Embryonic facial prominence (tissue), 1 donor: ENCODE results near the gene RHCG.

Experiments
- DNase-seq: peaks from one replicate; pipeline ENCODE4 v3.0.0-alpha.2; 2016; ENCODE audit errors: extremely low spot score

The RHCG gene

DNA sequence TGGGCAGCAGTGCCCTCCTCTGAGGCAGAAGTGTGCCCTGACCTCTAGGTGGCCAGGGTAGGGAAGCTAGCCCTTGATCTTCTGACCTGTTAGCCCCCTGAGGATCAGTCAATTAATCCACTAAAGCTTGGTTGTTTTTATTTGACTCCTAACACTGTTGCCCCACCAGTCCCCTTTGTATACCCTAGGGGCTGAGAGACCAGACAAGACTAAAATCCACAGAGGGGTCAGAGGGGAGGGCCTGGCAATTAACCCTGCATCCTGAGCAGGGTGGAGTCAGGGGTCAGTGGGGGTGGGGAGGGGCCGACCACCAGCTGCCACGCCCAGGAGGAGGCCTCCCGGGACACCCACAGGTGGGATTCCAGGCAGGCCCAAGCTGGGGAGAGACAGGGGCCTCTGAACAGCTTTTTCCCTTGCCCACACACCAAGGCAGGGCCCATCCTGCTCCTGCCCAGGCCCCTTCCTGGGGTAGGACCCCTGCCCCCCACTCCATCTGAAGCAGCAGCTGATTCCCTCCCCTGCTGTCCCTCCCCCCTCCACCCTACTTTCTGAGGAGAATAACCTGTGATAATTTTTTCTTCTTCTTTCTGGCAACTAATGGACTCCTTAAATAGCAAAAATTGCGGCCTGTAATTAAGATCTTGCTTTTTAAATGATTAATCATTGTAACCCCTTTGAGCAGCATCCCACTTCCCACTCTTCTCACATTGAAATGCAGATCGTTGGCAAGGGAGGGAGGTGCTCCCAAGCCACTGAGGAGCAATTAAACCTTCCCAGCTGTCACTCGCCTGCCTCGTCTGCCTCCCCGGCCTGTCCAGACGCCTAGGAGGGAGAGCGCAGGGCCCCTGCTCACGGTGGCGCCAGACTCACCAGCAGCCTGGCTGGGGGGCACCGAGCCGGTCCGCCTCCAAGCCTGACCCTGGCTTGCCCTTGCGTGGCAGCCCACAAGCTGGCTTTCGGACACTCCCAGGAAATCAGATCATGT is 51.9 kb downstream of the RHCG start:
- no peak for DNase-seq

DNA sequence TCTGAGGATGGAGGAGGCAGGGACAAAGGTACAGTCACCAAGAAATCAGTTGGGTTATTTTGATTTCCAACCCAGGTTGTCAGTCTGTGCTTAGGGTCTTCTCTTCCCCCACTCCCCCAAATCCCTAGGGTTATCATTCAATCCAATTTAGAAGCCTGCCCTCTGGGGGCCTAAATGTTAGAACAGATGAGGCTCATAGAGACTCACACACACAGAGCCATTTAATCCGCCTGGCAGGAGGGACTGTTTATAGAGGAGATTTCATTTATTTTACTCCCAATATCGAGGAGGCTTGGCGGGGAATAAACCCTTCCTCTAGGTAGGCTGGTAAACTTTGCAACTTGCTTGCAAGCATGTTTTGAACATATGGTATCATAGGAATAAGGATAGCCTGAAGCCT is 52.8 kb downstream of the RHCG start:
- DNase-seq = no peak

DNA sequence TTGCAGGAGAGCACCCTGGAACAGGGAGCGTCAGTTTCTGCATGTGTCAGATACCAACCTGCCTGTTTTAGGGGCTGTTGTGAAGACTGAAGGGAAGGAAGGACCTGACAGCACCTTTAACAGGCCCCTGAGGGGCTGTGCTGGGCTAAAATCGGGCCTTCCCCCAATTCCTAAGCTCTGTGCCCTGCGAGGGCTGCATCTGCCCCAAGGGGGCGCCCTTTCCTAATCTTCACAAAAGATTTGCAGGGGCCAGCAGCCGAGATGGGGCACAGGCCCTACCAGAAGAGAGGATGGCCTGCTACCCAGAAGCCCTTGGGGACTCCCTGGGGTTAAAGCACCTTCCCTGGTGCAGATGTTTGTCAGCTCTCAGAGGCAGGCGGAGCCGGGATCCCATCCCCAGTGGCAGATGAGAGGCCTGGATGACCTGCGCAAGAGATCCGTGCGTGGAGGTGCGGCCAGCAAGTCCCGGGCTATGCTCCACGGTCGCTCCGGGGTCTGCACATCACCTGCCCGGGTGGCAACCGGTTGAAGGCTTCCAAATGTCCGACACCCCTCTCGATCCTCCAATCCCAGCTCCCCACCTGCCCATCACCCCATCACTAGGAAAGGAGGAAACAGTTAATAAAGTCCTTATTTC is 53.6 kb downstream of the RHCG start:
- DNase-seq = no peak

DNA sequence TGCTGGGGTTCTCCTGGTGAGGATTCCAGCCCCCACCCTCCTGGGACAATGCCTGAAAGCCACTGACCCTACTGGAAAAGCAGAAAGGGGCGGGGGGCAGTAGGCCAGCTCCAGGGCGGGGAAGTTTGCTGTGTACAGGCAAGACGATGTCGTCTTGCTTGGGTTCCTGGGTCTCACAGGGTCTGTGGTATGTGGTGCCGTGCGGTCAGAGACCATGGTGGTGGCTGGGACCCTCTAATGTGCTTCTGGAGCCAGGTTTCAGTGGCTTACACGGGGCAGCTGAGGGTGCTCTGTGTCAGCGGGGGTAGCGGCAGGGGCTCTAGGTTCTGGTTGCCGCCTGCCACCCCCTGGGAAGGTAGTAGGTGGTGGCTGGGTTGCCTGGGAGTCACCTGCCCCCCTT is 54.2 kb downstream of the RHCG start:
- no peak for DNase-seq

GRCh38 chr15:89441295-89441812 is 55.0 kb downstream of the RHCG start:
- no peak for DNase-seq

DNA sequence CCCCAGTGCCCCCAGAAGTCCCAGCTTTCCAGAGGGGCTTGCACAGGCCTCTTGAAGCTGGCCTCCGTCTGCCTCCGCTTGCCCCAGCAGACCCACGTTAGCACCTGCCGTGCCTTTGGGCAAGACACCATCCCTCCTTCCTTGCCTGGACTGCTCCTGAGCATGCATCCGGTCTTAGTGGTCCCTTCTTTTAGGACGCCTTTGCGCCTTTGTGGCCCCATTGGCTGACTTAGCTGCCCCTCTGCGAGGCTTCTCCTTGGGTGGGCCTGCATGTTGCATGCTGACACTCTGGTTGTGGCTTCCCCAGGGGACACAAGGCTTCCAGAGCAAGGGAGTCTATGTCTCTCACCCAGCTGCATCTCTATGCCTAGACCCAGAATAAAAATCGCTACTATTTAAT is 56.6 kb downstream of the RHCG start:
- DNase-seq = no peak

GRCh38 chr15:89436560-89437311 is 59.6 kb downstream of the RHCG start:
- no peak for DNase-seq

DNA sequence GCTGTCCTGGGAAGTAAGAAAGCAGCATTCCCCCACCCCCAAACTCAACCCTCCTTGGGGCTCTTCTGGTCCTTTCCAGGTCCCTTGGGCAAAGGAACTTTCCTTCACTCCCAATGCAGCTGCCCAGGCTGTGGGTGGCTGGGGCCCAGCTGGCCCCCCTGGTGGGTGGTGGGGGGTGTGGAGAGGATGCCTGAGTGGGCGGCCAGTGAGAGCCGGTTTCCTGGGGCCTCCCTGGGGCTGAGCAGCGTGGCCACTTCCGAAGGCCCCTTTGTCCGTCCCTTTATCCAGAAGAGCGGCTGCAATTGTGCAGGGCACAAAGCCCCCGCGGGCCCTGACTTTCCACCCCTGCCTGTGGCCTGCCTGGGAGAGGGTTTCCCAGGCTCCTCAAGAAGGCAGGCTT is 61.0 kb downstream of the RHCG start:
- DNase-seq = no peak

DNA sequence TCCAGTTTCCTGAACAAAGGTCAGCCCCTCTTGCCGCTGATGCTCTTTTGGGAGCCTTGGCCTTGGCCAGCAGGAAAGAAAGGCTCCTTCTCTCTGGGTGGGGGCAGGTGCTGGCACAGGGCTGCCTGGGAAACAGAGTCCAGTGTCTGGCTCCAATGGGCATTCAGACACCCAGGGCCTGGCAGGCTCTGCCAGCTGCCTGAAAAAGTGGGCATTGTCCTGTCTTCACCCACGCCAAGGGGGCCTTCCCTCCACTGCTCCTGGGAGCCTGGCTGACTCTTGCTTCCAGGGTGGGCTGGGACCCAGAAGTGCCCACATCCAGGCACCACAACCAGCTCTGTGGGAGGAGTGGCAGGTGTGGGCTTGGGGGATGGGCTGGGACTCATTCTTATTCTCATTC is 62.7 kb downstream of the RHCG start:
- DNase-seq = no peak

GRCh38 chr15:89430530-89431341 is 65.6 kb downstream of the RHCG start:
- DNase-seq = peak; percentile 29

GRCh38 chr15:89429986-89430385 is 66.4 kb downstream of the RHCG start:
- DNase-seq = no peak

- no peak for DNase-seq
Observed at GRCh38 chr15:89429023-89429422, 67.4 kb downstream of the RHCG start.

DNA sequence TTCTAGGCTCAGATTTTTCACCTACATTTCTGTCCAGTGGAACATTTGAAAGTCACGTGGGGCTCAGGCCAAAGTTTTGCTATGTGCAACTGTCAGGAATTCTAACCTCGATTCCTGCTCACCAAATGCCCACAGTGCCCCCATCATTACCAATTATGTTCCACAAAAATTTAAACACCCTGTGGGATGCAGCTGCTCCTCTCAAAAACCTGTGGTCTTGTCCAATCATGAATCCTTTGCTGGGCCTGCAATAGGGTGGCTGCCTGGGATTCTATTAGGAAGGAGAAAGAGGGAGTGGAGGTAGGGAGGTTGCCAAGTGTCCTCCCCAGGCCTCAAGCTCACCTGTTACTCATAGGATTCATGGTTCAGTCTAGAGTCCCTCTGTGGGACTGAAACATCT is 68.1 kb downstream of the RHCG start:
- no peak for DNase-seq

GRCh38 chr15:89426500-89426899 is 69.9 kb downstream of the RHCG start:
- no peak for DNase-seq

GRCh38 chr15:89423981-89424380 is 72.4 kb downstream of the RHCG start:
- no peak for DNase-seq
